ENCODE measurements around the gene TMEM19. TPM values are rescaled to one million over a fixed set of nuclear protein-coding genes. Genes with fewer than 3 reads are reported as not detected.

The TMEM19 gene
- total RNA-seq, 1 experiment from 2014 or later, result 18.9 TPM

GRCh38 chr12:71682466-71682865 is 3.4 kb upstream of the TMEM19 start:
- no peak for ATAC-seq
- Histone ChIP-seq H3K4me2 (ENCODE audit: low read length) (no peak overlapping the region), H3K4me1 (ENCODE audit: control insufficient read depth in 1 of 2, insufficient read depth in 2 of 2, low read length in 2 of 2) (peaks cover 0 to 19% of the 10 kb centered on the region in 2 experiments; a peak in 2 of 4 replicates), H3K9me2 (ENCODE audit: insufficient read depth) (no peaks in the 10 kb centered on the region), H3K9ac (ENCODE audit: low read length) (no peak overlapping the region), H3K27ac (ENCODE audit: low read depth, low read length) (no peak overlapping the region), H3K79me2 (ENCODE audit: insufficient read depth, low read length) (no peaks in the 10 kb centered on the region), H3K9me3 (ENCODE audit: control insufficient read depth in 1 of 2, insufficient read depth in 1 of 2, low read depth in 1 of 2, low read length in 2 of 2) (no peaks in the 10 kb centered on the region), H2AFZ (ENCODE audit: low read depth, low read length, poor library complexity, severe bottlenecking) (no peak overlapping the region), H3K4me3 (replicated peaks in 1 of 2; ENCODE audit: low read depth in 1 of 2, low read length in 2 of 2) (no peak overlapping the region), H3K27me3 (ENCODE audit: insufficient read depth, low read length) (no peaks in the 10 kb centered on the region), H4K20me1 (ENCODE audit: insufficient read depth) (no peaks in the 10 kb centered on the region), H3K36me3 (ENCODE audit: control insufficient read depth in 1 of 2, insufficient read depth in 2 of 2, low read length in 2 of 2) (no peaks in the 10 kb centered on the region)
- no peak for DNase-seq (ENCODE audit: low read depth, low spot score)
- TF ChIP-seq YY1 (IDR thresholded peaks at IDR 0.05; ENCODE audit: extremely low read depth, insufficient replicate concordance, low read depth, low read length) (no peak), TCF7L2 (IDR thresholded peaks at IDR 0.05; ENCODE audit: borderline replicate concordance, extremely low read depth, insufficient read depth, insufficient read length) (no peak), MAX (IDR thresholded peaks at IDR 0.05) (no peak), ZBTB33 (IDR thresholded peaks at IDR 0.05; ENCODE audit: extremely low read depth, insufficient replicate concordance, low read length) (no peak), ELF1 (IDR thresholded peaks at IDR 0.05; ENCODE audit: borderline replicate concordance, low read depth) (no peak), ZNF274 (IDR thresholded peaks at IDR 0.05; ENCODE audit: low read depth, low read length) (no peak)
- ChIA-PET POLR2A (interaction anchor here (1.2 kb wide), 1 partner anchor 19 kb away, joined by 3 read pairs; the partner anchor contains the start of genes THAP2 and ZFC3H1), CTCF (no interaction called here), RAD21 (ENCODE audit: low non-redundant PET in 1 of 2, low total read pairs in 2 of 2, uncharacterized antibody in 2 of 2, unreplicated experiment in 2 of 2) (no interaction called here)
- no TSS peak for BruUV-seq (replicated peaks)
- intact Hi-C loops (cut with micrococcal nuclease), result no loop called here

GRCh38 chr12:71683633-71684032 is 2.2 kb upstream of the TMEM19 start:
- Histone ChIP-seq H3K4me1 (ENCODE audit: control insufficient read depth in 1 of 2, insufficient read depth in 2 of 2, low read length in 2 of 2) (peaks cover 0 to 19% of the 10 kb centered on the region in 2 experiments; a peak in 2 of 4 replicates), H3K4me2 (ENCODE audit: low read length) (no peak overlapping the region), H4K20me1 (ENCODE audit: insufficient read depth) (no peaks in the 10 kb centered on the region), H3K9ac (ENCODE audit: low read length) (no peak overlapping the region), H3K4me3 (replicated peaks in 1 of 2; ENCODE audit: low read depth in 1 of 2, low read length in 2 of 2) (no peak overlapping the region), H3K9me3 (ENCODE audit: control insufficient read depth in 1 of 2, insufficient read depth in 1 of 2, low read depth in 1 of 2, low read length in 2 of 2) (no peaks in the 10 kb centered on the region), H3K79me2 (ENCODE audit: insufficient read depth, low read length) (no peaks in the 10 kb centered on the region), H3K36me3 (ENCODE audit: control insufficient read depth in 1 of 2, insufficient read depth in 2 of 2, low read length in 2 of 2) (no peaks in the 10 kb centered on the region), H3K27me3 (ENCODE audit: insufficient read depth, low read length) (no peaks in the 10 kb centered on the region), H2AFZ (ENCODE audit: low read depth, low read length, poor library complexity, severe bottlenecking) (no peak overlapping the region), H3K27ac (ENCODE audit: low read depth, low read length) (no peak overlapping the region), H3K9me2 (ENCODE audit: insufficient read depth) (no peaks in the 10 kb centered on the region)
- intact Hi-C loops (cut with micrococcal nuclease), result no loop called here
- no peak for DNase-seq (ENCODE audit: low read depth, low spot score)
- TF ChIP-seq ZFX (IDR thresholded peaks at IDR 0.05) (no peak), ATF3 (IDR thresholded peaks at IDR 0.05) (no peak), EGR1 (IDR thresholded peaks at IDR 0.05; ENCODE audit: low read depth) (no peak), SRF (IDR thresholded peaks at IDR 0.05; ENCODE audit: low read depth) (no peak), EZH2 (IDR thresholded peaks at IDR 0.05) (no peak), CTCF (IDR thresholded peaks at IDR 0.05 in 2 of 3, conservative IDR thresholded peaks at IDR 0.05 in 1 of 3; ENCODE audit: borderline replicate concordance in 1 of 3, insufficient read depth in 1 of 3, low read depth in 2 of 3, low read length in 2 of 3) (no peak), CEBPB (IDR thresholded peaks at IDR 0.05; ENCODE audit: low read depth) (no peak)
- ChIA-PET POLR2A (no interaction called here), CTCF (no interaction called here), RAD21 (ENCODE audit: low non-redundant PET in 1 of 2, low total read pairs in 2 of 2, uncharacterized antibody in 2 of 2, unreplicated experiment in 2 of 2) (no interaction called here)
- no peak for ATAC-seq
- no TSS peak for BruUV-seq (replicated peaks)
